CD4-positive, CD25-positive, alpha-beta regulatory T cell (primary cell): ENCODE measurements around the gene CHMP1A. TPM values are rescaled to one million over a fixed set of nuclear protein-coding genes. Genes with fewer than 3 reads are reported as not detected.

Experiments used
- ATAC-seq, 2 donors: fragments of 150-1000 bp; cut with Tn5 transposase; one replicate each; pipeline ENCODE4 v1.10.0; 2021; ENCODE audit warnings: low read depth in 2 of 2, moderate number of reproducible peaks in 2 of 2, moderate library complexity in 1 of 2
- DNase-seq, 3 donors: peaks; one replicate each; pipeline versions ENCODE4 v3.0.0 to v3.0.0-alpha.2; 2012 to 2022; ENCODE audit warnings: mixed read lengths in 1 of 3
- H3K27ac ChIP-seq: one replicate; pipeline ENCODE4 v1.7.0; 2013; ENCODE audit warnings: mild to moderate bottlenecking, low read length; ENCODE audit not compliant: insufficient read depth, poor library complexity, severe bottlenecking
- H3K27me3 ChIP-seq: one replicate; pipeline ENCODE4 v1.7.0; 2013; ENCODE audit warnings: low read length; ENCODE audit not compliant: control insufficient read depth, insufficient read depth
- H3K36me3 ChIP-seq: one replicate; pipeline ENCODE4 v1.7.0; 2013; ENCODE audit warnings: mild to moderate bottlenecking, low read length, moderate library complexity; ENCODE audit not compliant: control insufficient read depth, insufficient read depth
- H3K4me1 ChIP-seq: 2 replicates; pipeline ENCODE4 v1.7.0; 2013; ENCODE audit warnings: mild to moderate bottlenecking, low read length; ENCODE audit not compliant: insufficient read depth, control insufficient read depth, poor library complexity, severe bottlenecking
- H3K4me3 ChIP-seq: one replicate; pipeline ENCODE4 v1.7.0; 2013; ENCODE audit warnings: low read depth, mild to moderate bottlenecking, low read length, moderate library complexity
- H3K9me3 ChIP-seq, 2 experiments: 1 replicate in 1 of 2; 2 replicates in 1 of 2; pipeline ENCODE4 v1.7.0; 2013; ENCODE audit warnings: low read length in 2 of 2, mild to moderate bottlenecking in 1 of 2, moderate library complexity in 1 of 2; ENCODE audit not compliant: control insufficient read depth in 2 of 2
- H3K27ac Mint-ChIP-seq, 3 donors: one replicate each; pipeline ENCODE4 v1.8.0; 2020 to 2022; ENCODE audit warnings: mild to moderate bottlenecking in 3 of 3, mixed read lengths in 3 of 3, moderate library complexity in 2 of 3
- H3K27me3 Mint-ChIP-seq: one replicate; pipeline ENCODE4 v1.8.0; 2022; ENCODE audit warnings: mild to moderate bottlenecking, mixed read lengths
- H3K36me3 Mint-ChIP-seq: one replicate; pipeline ENCODE4 v1.8.0; 2020; ENCODE audit warnings: mixed read lengths
- H3K4me1 Mint-ChIP-seq, 4 donors: one replicate each; pipeline ENCODE4 v1.8.0; 2020 to 2022; ENCODE audit warnings: mixed read lengths in 4 of 4, mild to moderate bottlenecking in 1 of 4
- H3K4me3 Mint-ChIP-seq, 4 donors: one replicate each; pipeline ENCODE4 v1.8.0; 2020 to 2022; ENCODE audit warnings: mild to moderate bottlenecking in 4 of 4, mixed read lengths in 4 of 4, moderate library complexity in 3 of 4
- H3K9me3 Mint-ChIP-seq, 7 donors: one replicate each; pipeline ENCODE4 v1.8.0; 2020 to 2022; ENCODE audit warnings: mixed read lengths in 7 of 7, mild to moderate bottlenecking in 3 of 7, moderate library complexity in 2 of 7
- polyA plus RNA-seq, 4 donors: library from polyadenylated mRNA; unstranded; fragments of 300-500 nt; fragmentation: Illumina TruSeq; gene quantifications; one replicate each; pipeline ENCODE4 v1.2.3, GENCODE V29; 2021
- total RNA-seq: library from RNA; stranded (reverse); gene quantifications from one replicate; pipeline ENCODE4 v1.2.3, GENCODE V29; 2022

Gene CHMP1A
- total and polyA plus RNA-seq, 5 donors from 2014 or later = 77.5 to 111 (median 89.2) TPM

DNA sequence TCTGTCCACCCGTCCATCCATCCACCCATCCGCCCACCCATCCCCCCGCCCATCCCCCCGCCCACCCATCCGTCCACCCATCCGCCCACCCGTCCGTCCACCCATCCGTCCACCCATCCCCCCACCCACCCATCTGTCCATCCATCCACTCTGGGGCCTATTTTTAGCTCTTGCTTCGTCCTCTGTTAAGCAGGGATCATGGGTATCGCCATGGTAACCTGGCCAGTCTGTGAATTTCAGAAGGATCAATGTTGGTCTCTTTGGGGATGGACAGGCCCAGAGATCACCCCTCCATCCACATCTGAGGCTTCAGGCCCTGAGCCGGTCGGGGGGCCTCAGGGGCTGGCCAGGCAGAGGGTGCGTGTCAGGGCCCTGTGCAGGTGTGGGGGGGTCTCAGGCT is 59.3 kb downstream of the CHMP1A start:
- Histone ChIP-seq H3K27me3 (no peaks in the 10 kb centered on the region), H3K36me3 (no peaks in the 10 kb centered on the region), H3K4me3 (no peak overlapping the region), H3K4me1 (peaks cover 25% of the 10 kb centered on the region), H3K27ac (no peak overlapping the region), H3K9me3 (no peaks in the 10 kb centered on the region)
- H3K27me3 Mint-ChIP-seq = peaks cover 8% of the 10 kb centered on the region
- no peaks in the 10 kb centered on the region for H3K36me3 Mint-ChIP-seq
- ATAC-seq (no peak), DNase-seq (no peak)
- H3K4me1 Mint-ChIP-seq = peaks cover 4 to 23% (median 10%) of the 10 kb centered on the region in 4 donors
- no peaks in the 10 kb centered on the region for H3K9me3 Mint-ChIP-seq
- H3K4me3 Mint-ChIP-seq = no peak overlapping the region
- H3K27ac Mint-ChIP-seq = no peak overlapping the region

DNA sequence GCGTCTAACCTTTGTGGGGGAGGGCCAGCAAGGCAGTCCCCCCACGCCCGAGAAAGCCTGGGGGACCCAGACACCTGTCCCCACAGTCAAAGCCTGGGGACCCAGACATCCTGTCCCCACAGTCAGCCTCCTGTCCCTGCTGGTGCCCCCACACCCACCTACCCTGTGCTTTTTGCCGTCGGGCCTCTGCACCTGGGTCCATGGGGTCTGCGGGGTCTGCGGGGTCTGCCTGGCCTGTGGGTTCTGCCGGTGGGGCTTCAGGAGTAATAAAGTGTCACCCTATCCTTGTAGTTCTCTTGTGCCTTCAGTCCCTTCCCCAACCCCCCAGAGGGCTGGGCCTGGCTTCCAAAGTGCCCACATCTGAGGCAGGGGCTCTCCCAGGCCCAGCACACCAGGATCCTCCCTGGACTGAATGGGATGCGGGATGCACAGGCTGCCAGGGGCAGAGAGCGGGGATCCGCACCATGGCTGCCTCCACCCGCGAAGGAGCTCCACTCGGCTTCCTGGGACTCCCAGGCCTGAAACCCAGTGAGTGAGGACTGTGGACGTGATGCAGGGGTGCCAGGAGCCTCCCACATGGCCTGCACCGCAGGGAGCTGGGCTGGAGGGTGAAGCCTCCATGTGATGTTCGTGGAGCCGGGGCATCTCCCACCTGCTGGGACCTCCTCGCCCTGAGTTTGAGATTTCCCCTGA is 60.4 kb downstream of the CHMP1A start:
- Histone ChIP-seq H3K36me3 (no peaks in the 10 kb centered on the region), H3K4me1 (peaks cover 16% of the 10 kb centered on the region), H3K4me3 (no peak overlapping the region), H3K9me3 (no peaks in the 10 kb centered on the region), H3K27ac (no peak overlapping the region), H3K27me3 (no peaks in the 10 kb centered on the region)
- DNase-seq (no peak), ATAC-seq (no peak)
- no peaks in the 10 kb centered on the region for H3K9me3 Mint-ChIP-seq
- no peak overlapping the region for H3K27ac Mint-ChIP-seq
- no peak overlapping the region for H3K4me3 Mint-ChIP-seq
- peaks cover under 1% of the 10 kb centered on the region for H3K27me3 Mint-ChIP-seq
- H3K36me3 Mint-ChIP-seq = no peaks in the 10 kb centered on the region
- peaks cover 1 to 12% (median 7%) of the 10 kb centered on the region in 4 donors for H3K4me1 Mint-ChIP-seq

DNA sequence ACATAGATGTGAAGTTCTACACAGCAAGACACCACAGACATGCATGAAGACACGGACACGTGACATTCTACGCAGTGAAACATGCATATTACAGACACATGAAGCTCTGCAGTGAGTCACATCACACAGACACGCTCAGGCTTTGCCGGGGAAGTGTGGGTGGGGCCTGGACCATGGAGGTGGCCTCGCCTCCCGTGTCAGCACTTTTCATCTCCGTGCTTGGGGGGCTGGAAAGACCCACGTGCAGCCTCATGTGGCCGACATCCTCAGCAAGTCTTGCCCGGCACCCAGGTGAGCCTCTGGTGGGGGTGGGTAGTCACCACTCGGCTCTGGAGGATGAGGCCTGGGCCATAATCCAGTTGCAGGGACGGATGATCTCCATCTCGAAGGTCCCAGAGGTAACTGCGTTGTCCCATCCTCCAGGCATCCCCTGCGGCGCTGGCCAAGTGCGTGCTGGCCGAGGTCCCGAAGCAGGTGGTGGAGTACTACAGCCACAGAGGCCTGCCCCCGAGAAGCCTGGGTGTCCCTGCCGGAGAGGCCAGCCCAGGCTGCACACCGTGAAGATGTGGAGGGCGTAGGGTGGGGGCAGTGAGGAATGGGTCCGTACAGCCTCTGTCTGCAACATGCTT is 61.3 kb downstream of the CHMP1A start:
- Histone ChIP-seq H3K27ac (no peak overlapping the region), H3K36me3 (no peaks in the 10 kb centered on the region), H3K4me1 (peaks cover 13% of the 10 kb centered on the region), H3K9me3 (no peaks in the 10 kb centered on the region), H3K4me3 (no peak overlapping the region), H3K27me3 (no peaks in the 10 kb centered on the region)
- Mint-ChIP-seq H3K36me3 (no peaks in the 10 kb centered on the region), H3K27me3 (no peaks in the 10 kb centered on the region), H3K4me3 (no peak overlapping the region), H3K4me1 (peaks cover 1 to 10% (median 7%) of the 10 kb centered on the region in 4 donors), H3K27ac (no peak overlapping the region), H3K9me3 (no peaks in the 10 kb centered on the region)
- DNase-seq (no peak), ATAC-seq (no peak)

DNA sequence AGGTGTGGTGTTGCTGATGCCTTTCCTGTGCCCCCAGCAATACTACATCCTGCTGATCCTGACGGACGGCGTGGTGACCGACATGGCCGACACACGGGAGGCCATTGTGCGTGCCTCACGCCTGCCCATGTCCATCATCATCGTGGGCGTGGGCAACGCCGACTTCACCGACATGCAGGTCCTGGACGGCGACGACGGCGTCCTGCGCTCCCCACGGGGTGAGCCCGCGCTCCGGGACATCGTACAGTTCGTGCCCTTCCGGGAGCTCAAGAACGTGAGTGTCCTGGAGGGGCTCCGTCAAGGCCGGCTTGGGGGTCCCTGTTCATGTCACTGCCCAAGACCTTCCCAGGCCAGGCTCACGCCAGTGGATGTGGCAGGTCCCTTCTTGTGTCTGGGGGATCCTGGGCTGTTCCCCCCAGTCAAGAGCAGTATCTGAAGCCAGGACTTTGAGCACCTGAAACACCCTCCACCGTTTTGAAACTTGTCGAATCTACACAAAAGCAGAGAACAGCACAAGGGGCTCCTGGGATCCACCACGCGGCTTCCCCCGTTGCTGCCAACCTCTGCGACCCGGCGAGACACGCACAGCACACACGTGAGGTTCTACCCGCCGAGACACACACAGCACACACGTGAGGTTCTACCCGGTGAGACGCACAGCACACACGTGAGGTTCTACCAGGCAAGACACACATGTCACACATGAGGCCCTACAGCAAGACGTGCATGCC is 62.0 kb downstream of the CHMP1A start:
- no peak for ATAC-seq
- Mint-ChIP-seq H3K36me3 (no peaks in the 10 kb centered on the region), H3K27ac (no peak overlapping the region)

More for the DNA sequence above, 62.0 kb downstream of the CHMP1A start:
- Histone ChIP-seq H3K27me3 (no peaks in the 10 kb centered on the region), H3K36me3 (no peaks in the 10 kb centered on the region), H3K4me1 (peaks cover 13% of the 10 kb centered on the region), H3K9me3 (no peaks in the 10 kb centered on the region), H3K27ac (no peak overlapping the region), H3K4me3 (no peak overlapping the region)
- Mint-ChIP-seq H3K9me3 (no peaks in the 10 kb centered on the region), H3K4me1 (peaks cover 1 to 10% (median 7%) of the 10 kb centered on the region in 4 donors), H3K27me3 (no peaks in the 10 kb centered on the region), H3K4me3 (no peak overlapping the region)
- no peak for DNase-seq

Other genes with a start within 250 kb of the CHMP1A start
- gene ANKRD11, start 167.1 kb downstream of the CHMP1A start, total RNA-seq = 323 TPM
- gene ANKRD11, start 167.1 kb downstream of the CHMP1A start, polyA plus RNA-seq = 10 to 100 TPM in 3 of 4 donors, 1 to 10 TPM in 1; 8.7 to 19.4 (median 14.3) TPM
- 184 TPM for gene SPG7, start 149.3 kb downstream of the CHMP1A start, total RNA-seq
- gene SPG7, start 149.3 kb downstream of the CHMP1A start, polyA plus RNA-seq = 10 to 100 TPM; 34.4 to 41.4 (median 38.1) TPM
- gene RPL13, start 97.0 kb downstream of the CHMP1A start, total RNA-seq = 3,164 TPM
- gene RPL13, start 97.0 kb downstream of the CHMP1A start, polyA plus RNA-seq = 1,000 to 10,000 TPM; 3,297 to 6,519 (median 5,004) TPM
- 0.69 TPM for gene CPNE7, start 82.0 kb downstream of the CHMP1A start, total RNA-seq
- under 1 TPM in 3 of 4 donors, not detected in 1; 0.11 to 0.81 (median 0.48) TPM for gene CPNE7, start 82.0 kb downstream of the CHMP1A start, polyA plus RNA-seq
- not detected for gene DPEP1, start 44.1 kb downstream of the CHMP1A start, total RNA-seq
- gene DPEP1, start 44.1 kb downstream of the CHMP1A start, polyA plus RNA-seq = not detected
- 7.1 TPM for gene SPATA33, start 128 bp upstream of the CHMP1A start, total RNA-seq
- gene SPATA33, start 128 bp upstream of the CHMP1A start, polyA plus RNA-seq = 1 to 10 TPM; 2.0 to 4.4 (median 3.0) TPM
- gene CDK10, start 29.0 kb upstream of the CHMP1A start, total RNA-seq = 97.5 TPM
- 10 to 100 TPM; 20.5 to 28.0 (median 22.8) TPM for gene CDK10, start 29.0 kb upstream of the CHMP1A start, polyA plus RNA-seq
- 15.6 TPM for gene SPATA2L, start 44.0 kb upstream of the CHMP1A start, total RNA-seq
- 1 to 10 TPM; 5.6 to 8.8 (median 8.1) TPM for gene SPATA2L, start 44.0 kb upstream of the CHMP1A start, polyA plus RNA-seq
- gene VPS9D1, start 63.2 kb upstream of the CHMP1A start, total RNA-seq = 22.0 TPM
- under 1 TPM; 0.13 to 0.41 (median 0.34) TPM for gene VPS9D1, start 63.2 kb upstream of the CHMP1A start, polyA plus RNA-seq
- gene ZNF276, start 63.8 kb upstream of the CHMP1A start, total RNA-seq = 108 TPM
- gene ZNF276, start 63.8 kb upstream of the CHMP1A start, polyA plus RNA-seq = 10 to 100 TPM; 15.5 to 20.9 (median 19.7) TPM
- gene FANCA, start 158.9 kb upstream of the CHMP1A start, total RNA-seq = 25.4 TPM
- gene FANCA, start 158.9 kb upstream of the CHMP1A start, polyA plus RNA-seq = 10 to 100 TPM in 3 of 4 donors, 1 to 10 TPM in 1; 8.9 to 14.7 (median 12.9) TPM
- 0.35 TPM for gene SPIRE2, start 170.8 kb upstream of the CHMP1A start, total RNA-seq
- not detected for gene SPIRE2, start 170.8 kb upstream of the CHMP1A start, polyA plus RNA-seq
- 431 TPM for gene TCF25, start 215.9 kb upstream of the CHMP1A start, total RNA-seq
- 10 to 100 TPM; 75.2 to 99.3 (median 78.3) TPM for gene TCF25, start 215.9 kb upstream of the CHMP1A start, polyA plus RNA-seq